ENCODE data around the gene FAM72D.
"Not testable (repeated sequence)": the region's sequence is repeated elsewhere in the genome, so short reads cannot be mapped to it uniquely, and the experiment has no call there.

The FAM72D gene

DNA sequence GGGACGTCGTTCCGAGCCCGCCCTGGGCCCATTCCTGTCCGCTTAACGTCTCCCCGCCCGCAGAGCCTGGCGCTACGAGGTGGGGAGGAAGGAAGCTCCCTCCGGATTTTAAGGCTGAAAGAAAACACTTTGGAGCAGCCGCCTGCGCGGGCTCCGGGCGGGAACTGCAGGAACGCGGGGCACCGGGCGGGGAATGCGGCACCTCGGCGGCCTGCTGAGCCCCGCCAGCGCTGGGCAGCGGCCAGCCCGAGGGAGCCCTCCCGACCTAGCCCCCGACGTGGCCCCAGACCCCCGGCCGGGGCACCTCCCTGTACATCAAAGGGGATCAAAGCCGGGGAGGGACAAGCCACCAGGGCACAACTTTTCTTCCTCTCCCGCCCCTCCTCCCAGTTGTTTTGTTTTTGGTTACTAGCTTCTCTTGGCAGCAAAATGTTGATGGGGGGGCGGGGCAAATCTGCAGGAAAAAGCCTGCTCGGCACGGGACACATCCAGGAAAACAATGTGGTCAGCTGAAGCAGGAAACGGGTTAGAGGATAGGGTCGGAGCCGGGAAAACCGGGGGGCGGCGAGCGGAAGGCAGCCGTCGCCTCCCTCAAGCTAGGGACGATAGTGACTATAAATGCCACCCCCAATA, 2.1 kb upstream of the FAM72D start:
- DNase-seq, result not testable (repeated sequence)

DNA sequence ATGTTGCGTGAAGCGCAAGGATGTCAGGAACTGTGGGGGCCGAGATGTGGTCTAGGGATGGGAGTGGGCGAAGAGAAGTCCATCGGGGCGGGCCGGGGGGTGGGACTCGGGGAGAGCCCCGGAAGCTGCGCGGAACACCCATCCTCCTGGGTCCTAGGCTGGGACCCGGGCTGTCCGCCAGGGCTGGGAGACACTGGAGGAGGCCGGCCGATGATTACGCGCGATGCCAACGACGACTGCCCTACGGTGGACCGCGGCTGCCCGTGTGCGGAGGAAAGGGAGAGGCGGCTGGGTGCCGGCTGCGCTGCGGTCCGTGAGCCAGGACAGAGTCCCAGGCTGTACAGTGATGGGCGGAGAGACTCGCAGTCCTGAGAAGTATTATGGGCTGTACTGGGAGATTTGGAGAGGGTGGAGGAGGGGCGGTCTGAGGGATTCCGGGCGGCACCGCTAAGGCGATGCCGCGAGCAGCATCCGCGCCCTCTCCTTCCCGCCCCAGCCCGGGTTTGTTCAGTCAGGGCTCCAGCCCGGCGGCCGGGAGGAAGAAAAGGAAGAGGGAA, 1.0 kb upstream of the FAM72D start:
- not testable (repeated sequence) for DNase-seq

DNA sequence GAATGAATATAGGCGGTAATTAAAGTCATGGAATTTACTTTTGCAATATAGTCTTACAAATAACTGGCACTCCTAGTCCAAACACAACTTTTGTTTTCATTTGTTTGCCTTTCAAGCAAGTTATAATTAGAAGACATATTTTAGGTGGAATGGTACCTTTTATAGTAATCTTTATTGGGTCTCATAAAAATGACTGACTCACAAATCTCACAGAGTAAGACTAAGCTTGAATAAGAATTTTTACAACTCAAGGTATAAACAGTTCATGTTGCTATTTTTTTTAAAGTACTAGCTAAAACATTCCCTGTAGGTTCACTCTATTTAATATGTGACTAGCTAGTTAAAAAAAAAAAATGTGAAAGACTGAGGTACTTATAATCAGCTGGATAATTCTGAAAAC, 6.0 kb downstream of the FAM72D start:
- not testable (repeated sequence) for DNase-seq

- DNase-seq, result not testable (repeated sequence)
These were observed 7.5 kb downstream of the FAM72D start for GRCh38 chr1:145103294-145103693.

DNA sequence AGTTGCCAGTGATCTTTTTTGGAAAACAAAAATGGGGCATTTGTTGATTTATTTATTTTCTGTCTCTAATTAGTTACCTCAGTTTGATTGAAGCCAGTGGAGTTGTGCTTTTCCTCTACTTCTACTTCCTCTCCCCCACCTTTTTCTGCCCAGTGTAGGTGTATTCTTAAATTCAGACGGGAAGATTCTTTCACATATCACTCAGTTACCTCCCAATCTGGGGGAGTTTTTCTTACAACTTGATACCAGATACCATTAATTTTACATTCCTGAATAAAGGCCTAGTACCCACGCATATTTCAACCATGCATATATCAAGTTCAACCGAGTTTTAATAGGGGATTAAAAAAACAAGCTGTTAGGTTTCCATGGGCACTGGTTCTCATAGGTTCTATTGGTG, 15.9 kb downstream of the FAM72D start:
- DNase-seq, result not testable (repeated sequence)

DNA sequence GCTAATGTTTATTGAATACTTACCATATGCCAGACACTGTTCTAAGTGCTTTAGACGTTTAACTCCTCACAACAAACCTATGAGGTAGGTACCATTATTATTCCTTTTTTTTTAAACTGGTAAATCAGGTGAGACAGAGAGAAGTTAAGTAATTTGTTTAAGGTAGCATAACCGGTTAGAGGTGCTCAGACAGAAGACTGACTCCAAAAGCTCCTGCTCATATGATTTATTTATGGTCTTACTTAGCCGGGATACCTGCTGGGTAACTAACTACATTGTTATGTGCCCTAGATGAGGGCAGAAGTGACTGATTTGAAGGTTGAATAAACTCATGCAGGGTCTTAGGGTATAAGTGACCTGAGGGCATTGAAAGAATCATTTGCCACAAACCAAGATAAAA, 16.9 kb downstream of the FAM72D start:
- DNase-seq, result not testable (repeated sequence)

GRCh38 chr1:145114560-145115057, 18.8 kb downstream of the FAM72D start:
- not testable (repeated sequence) for DNase-seq

DNA sequence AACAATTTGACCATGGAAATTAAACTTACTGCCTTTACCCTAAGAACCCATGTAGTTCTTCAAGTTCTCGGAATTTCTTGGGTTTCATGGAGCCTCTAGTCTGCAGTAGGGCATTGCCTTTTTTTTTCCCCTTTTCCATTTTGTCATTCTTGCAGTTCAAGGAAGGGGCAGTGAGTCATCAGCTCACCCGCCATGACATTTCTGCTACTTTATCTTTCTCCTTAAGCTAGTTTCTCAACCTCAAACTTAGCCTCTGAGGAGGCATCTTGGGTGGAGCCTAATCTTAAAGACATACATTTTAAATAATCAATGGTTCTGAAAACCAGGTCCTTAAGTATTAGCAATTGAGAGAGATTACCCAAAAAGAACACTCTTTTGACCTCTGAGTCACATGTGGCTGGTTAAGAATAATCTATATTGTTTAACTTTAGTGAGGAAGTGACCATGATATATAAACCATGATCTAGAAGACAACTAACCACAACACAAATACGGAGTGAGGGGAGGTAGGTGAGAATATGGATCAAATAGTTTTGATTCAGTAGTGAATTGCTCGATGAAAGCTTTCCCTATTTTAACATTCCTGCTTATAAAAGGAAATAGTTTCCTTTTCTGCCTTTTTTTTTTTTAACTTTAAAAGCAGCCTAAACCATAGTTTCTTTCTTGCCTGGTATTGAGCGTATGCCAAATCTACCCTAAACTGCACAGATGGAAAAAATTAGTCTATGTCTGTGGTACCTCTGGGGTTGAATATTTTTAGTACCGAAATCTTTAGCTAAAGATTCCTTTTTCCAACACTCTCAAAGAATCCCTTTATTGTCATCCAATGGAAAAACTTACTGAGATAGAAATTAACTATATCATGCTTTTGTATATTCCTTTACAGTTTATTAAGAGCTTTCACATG, 20.1 kb downstream of the FAM72D start:
- not testable (repeated sequence) for DNase-seq

- DNase-seq, result not testable (repeated sequence)
These were observed 24.1 kb downstream of the FAM72D start for GRCh38 chr1:145119842-145120241.

DNA sequence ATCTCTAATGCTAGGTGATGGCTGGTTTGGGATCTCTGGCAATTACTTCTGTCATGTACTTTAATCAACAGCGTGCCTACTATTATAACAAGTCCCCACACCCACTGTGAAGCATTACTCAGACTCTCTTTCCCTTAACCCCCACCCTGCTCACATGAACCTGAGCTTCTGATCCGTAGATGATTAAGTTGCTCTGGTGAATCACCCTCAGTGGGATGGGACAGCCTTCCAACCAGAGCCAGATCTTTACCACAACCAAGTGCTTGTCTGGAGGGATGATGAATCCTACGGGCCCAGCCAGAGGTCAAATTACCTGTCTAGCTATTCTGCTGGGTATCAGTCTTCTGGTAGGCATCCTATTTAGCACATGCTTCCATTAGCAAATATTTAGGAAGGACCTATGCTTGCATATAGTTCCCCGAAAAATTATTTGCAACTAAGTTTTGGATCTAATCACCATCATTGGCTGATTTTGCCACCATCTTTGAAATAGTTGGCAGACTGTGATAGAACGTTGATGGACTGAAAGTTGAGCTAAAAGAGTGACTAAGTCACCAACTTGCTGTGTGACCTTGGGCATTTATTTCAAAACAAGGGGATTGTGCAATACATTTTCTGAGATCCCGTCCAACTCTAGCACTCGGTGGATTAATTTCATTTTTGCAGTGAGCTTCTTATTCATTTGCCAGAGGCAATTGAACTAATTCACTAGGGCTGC, 26.7 kb downstream of the FAM72D start:
- not testable (repeated sequence) for DNase-seq

DNA sequence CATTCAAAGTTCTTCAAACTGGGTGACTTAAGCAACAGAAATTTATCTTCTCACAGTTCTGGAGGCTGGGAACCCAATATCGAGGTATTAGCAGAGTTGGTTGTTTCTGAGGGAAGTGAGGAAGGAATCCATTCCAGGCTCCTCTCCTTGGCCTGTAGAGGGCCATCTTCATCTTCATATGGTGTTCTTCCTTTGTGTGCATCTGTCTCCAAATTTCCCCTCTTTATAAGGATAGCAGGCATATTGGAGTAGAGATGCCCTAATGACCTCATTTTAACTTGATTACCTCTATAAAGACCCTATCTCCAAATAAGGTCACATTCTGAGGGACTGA, 27.3 kb downstream of the FAM72D start:
- DNase-seq, result not testable (repeated sequence)

DNA sequence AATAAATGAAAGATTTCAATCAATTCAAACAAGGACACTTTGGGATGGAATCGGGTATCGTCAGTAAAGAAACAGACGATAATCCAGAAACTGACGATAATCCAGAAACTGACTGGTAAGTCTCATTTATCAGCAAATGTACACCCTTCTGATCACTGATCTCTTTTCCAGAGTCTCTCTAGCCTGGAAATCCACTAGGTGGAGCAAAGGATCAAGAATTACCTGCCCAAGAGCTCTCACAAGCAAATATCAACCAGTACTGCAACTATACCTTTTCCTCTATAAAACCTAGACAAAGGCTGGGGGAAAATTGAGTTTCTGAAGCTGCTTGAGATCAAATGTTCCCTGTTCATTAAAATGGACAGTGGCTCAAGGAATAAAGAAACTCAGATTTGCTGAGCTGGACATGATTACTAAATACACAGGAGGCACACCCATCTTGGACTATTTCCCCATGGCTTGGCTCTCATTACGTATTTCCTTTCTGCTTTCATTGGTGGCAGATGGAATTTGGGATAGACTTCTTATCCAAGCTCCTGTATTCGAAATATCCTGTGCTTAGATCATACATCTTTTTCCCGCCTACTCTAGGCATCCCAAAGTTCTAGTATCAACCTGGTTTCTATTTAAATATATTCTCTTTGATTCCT, 28.3 kb downstream of the FAM72D start:
- not testable (repeated sequence) for DNase-seq

DNA sequence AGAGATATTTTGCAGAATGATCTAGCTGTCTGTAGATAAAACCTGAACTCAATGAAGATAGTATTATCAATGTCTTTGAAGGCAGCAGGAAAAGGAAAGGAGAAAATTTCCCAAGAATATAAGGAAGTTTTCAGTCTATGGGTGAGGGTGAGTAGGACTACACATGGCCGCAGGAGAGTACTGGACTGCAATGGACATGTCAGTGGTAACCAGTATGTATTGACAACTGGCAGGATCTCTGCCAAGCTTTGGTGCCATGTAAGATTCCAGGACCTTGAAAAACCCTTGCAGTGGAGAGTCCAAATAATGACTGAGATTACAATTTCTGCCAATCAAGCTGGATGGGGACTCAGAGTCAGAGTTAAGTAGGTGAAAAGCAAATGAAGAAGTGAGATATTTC, 29.3 kb downstream of the FAM72D start:
- DNase-seq, result not testable (repeated sequence)

DNA sequence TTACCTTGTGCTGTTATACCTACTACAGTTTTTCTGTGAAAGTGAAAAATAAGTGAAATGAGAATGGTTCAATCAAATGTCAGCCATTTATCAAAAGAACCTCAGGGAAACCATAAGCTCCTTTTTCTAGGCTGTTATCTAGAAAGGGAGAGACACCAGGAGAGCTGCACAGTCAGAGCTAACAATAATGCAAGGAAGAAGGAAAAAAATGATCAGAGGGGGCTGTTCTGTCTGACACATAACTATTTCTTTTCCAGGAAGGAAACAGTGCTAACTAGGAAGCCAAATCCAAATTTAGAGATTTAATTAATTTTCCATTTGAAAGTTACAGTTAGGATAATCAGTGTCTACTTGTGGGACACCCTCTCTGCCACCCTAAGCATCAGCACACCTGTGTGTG, 31.4 kb downstream of the FAM72D start:
- not testable (repeated sequence) for DNase-seq

DNA sequence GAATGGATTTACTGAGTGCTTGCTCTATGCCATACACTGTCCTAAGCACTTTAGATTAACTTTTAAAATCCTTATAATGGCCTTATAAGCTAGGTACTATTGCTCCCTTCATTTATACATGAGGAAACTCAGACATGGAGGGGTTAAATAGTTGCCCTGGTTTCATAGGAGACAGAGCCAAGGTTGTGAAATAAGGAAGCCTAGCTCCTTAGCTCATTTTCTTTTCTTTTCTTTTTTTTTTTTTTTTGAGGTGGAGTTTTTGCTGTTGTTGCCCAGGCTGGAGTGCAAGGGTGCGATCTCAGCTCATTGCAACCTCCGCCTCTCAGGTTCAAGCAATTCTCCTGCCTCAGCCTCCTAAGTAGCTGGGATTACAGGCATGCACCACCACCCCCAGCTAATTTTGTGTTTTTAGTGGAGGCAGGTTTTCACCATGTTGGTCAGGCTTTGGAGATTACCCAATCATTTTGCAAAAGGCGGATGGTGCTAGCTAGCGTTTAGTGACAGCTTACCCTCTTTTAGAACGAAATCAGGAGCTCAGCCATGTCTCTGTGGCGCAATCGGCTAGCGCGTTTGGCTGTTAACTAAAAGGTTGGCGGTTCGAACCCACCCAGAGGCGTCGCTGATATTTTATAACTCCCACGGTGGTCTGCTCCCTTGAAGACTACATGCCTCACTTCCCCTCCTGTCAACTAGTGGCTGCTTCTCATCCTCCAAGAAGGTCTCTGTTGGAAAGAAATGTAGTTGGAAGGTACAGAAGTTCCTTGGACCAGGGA, 33.1 kb downstream of the FAM72D start:
- DNase-seq, result not testable (repeated sequence)

- DNase-seq, result not testable (repeated sequence)
These were observed 38.7 kb downstream of the FAM72D start for GRCh38 chr1:145134476-145134875.

DNA sequence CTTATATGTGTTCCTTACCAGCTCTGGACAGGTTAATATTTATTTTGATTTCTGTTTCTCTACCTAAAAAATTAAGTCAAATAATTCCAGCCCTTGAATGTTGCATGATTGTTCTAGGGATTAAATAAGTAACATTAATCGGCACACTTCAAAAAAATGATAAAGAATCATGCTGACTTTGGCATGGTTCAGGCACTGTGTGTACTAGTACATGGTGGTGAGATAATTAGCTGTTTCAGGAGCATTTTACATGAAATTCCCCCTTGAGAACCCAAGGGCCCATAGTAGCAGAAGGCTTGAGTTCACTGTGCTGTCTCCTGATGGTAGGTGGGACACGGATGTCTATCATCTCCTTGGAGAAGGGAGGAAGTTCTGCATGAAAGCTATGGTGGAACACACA, 44.8 kb downstream of the FAM72D start:
- DNase-seq, result not testable (repeated sequence)

GRCh38 chr1:145144264-145144913, 48.6 kb downstream of the FAM72D start:
- DNase-seq, result not testable (repeated sequence)

DNA sequence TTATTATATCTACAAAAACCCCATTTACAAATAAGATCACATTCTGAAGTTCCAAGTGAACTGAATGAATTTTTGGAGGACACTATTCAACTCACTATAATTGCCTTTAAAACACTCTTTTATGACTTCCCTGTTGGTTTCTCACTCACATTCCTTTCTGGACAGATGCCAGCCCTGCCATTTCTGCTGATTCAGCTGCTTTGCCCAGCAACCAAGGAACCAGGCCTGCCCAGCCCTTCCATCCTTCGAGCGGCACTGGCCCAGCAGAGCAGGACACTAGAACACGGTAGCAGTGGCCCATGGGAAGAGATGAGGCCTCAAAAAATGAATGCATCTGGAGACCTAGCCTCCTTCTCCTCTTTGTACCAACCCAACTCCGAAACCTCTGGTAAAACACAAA, 50.5 kb downstream of the FAM72D start:
- not testable (repeated sequence) for DNase-seq

DNA sequence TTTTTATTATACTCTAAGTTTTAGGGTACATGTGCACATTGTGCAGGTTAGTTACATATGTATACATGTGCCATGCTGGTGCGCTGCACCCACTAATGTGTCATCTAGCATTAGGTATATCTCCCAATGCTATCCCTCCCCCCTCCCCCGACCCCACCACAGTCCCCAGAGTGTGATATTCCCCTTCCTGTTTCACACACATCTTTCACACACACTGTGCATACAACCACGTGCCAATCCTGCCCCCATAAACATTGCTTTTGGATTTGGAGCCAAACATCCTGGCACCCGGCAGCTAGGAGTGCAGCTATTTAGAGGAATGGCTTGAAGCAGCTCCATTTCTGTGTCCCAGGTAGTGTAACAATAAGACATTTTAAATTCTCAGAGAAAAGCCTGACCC, 51.4 kb downstream of the FAM72D start:
- DNase-seq, result not testable (repeated sequence)

GRCh38 chr1:145155421-145155820, 59.6 kb downstream of the FAM72D start:
- not testable (repeated sequence) for DNase-seq
